Measurements from ENCODE around the gene ADAMTSL3. TPM values are rescaled to one million over a fixed set of nuclear protein-coding genes. Genes with fewer than 3 reads are reported as not detected.
"Not testable (repeated sequence)": the region's sequence is repeated elsewhere in the genome, so short reads cannot be mapped to it uniquely, and the experiment has no call there.

Gene ADAMTSL3
- total RNA-seq, 2 donors from 2014 or later, result 12.2 to 21.2 TPM

DNA sequence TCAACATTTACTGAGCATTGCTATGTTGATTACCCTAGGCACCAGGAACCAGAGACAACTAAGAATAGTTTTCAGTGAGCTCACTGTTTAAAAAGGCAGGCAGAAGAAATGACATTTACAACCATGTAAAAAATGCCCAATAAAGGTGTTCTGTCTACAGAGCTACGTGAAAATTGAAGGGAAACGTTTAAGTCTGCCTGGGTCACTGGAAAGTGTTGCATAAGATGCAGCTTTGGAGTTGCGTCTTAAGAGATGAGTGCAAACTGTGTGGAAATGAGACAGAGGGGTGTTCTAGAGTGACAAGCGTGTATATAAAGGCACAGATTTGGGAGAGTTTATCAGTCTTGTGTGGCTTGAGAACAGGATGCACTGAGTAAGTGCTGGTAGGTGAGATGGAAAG, 303.0 kb downstream of the ADAMTSL3 start:
- TF ChIP-seq, protein P1, sequence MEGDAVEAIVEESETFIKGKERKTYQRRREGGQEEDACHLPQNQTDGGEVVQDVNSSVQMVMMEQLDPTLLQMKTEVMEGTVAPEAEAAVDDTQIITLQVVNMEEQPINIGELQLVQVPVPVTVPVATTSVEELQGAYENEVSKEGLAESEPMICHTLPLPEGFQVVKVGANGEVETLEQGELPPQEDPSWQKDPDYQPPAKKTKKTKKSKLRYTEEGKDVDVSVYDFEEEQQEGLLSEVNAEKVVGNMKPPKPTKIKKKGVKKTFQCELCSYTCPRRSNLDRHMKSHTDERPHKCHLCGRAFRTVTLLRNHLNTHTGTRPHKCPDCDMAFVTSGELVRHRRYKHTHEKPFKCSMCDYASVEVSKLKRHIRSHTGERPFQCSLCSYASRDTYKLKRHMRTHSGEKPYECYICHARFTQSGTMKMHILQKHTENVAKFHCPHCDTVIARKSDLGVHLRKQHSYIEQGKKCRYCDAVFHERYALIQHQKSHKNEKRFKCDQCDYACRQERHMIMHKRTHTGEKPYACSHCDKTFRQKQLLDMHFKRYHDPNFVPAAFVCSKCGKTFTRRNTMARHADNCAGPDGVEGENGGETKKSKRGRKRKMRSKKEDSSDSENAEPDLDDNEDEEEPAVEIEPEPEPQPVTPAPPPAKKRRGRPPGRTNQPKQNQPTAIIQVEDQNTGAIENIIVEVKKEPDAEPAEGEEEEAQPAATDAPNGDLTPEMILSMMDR (IDR thresholded peaks at IDR 0.05), result no peak
- H3K27me3 ChIP-seq, result no peaks in the 10 kb centered on the region
- H3K36me3 ChIP-seq, result peaks cover 16% of the 10 kb centered on the region
- no peak for DNase-seq (ENCODE audit: low spot score)
- H3K27ac ChIP-seq, result no peak overlapping the region
- H3K9me3 ChIP-seq, result no peaks in the 10 kb centered on the region
- H3K4me3 ChIP-seq, result no peak overlapping the region
- H3K4me1 ChIP-seq, result no peaks in the 10 kb centered on the region

DNA sequence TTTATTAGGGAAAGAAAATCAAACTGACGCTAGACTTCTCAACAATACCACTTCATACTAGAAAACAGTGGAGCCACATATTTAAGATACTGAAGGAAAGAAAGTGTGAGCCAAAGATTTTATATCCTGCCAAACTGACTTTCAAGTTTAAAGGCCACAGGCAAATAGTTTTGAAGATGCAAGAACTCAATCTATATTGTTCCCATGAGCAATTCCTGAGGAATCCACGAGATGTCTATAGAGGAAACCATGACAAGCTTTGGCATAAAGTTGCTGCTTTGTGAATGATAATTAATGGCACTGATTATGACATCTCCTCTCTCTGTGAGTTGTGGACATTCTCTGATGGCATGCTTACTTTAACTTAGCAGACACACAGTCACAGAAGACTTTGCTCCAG, 305.6 kb downstream of the ADAMTSL3 start:
- Histone ChIP-seq H3K4me1 (no peaks in the 10 kb centered on the region), H3K27me3 (no peaks in the 10 kb centered on the region), H3K4me3 (no peak overlapping the region), H3K9me3 (no peaks in the 10 kb centered on the region), H3K36me3 (peaks cover 16% of the 10 kb centered on the region), H3K27ac (no peak overlapping the region)
- DNase-seq (ENCODE audit: low spot score), result no peak
- TF ChIP-seq, protein P1 (IDR thresholded peaks at IDR 0.05), result no peak

DNA sequence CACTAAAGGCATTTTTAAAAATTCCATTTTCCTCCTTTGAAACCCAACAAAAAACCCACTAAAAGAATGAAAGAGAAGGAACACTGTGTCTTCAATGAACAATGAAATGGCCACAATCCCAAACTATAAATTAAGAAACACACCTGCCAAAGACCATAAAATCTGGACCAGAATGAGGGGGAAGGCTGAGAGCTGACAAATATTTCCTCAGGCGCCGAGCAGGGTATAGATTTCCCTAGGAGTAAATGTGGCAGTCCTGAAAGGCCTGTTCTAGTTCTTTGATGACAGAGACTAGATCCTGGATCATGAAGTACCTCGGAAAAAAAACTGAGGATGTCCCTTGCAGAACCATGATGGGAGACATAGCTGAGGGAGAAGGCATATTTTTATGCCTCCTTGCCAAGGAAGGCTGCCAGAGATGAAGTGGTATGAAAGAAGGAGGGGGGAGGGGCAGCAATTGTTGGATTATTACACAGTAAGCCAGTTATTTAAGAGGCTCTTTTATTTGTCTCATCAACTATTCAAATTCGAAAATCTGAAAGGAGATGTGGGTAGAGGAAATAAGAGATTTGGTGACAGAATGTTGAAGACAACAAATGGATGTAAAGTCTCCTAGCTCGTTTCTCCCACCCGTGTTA, 306.4 kb downstream of the ADAMTSL3 start:
- TF ChIP-seq, protein P1 (IDR thresholded peaks at IDR 0.05), result no peak
- H3K9me3 ChIP-seq, result no peaks in the 10 kb centered on the region
- no peak overlapping the region for H3K4me3 ChIP-seq
- H3K27ac ChIP-seq, result no peak overlapping the region
- peaks cover 10% of the 10 kb centered on the region for H3K36me3 ChIP-seq
- H3K27me3 ChIP-seq, result no peaks in the 10 kb centered on the region
- no peaks in the 10 kb centered on the region for H3K4me1 ChIP-seq
- DNase-seq (ENCODE audit: low spot score), result no peak

DNA sequence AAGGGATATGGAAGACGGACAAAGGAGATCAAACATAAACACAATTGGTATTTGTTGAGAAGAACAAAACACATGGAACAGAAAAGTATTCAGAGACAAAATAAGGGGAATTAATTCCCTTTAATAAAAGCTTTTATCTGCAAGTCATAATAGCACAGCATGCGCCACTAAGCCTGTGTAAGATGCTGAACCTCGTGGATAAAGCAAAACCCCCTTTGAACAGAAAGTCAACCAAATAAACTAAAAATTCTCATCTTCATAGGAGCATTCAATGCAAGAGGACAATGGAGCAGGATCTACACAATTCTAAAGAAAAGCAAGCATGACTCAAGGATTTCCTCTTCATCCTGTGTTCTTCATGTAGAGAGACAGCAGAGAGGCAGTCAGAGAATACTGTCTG, 307.4 kb downstream of the ADAMTSL3 start:
- Histone ChIP-seq H3K27ac (no peak overlapping the region), H3K9me3 (no peaks in the 10 kb centered on the region), H3K36me3 (peaks cover 6% of the 10 kb centered on the region), H3K4me3 (no peak overlapping the region), H3K4me1 (no peaks in the 10 kb centered on the region), H3K27me3 (no peaks in the 10 kb centered on the region)
- DNase-seq (ENCODE audit: low spot score), result no peak
- TF ChIP-seq, protein P1 (IDR thresholded peaks at IDR 0.05), result no peak

DNA sequence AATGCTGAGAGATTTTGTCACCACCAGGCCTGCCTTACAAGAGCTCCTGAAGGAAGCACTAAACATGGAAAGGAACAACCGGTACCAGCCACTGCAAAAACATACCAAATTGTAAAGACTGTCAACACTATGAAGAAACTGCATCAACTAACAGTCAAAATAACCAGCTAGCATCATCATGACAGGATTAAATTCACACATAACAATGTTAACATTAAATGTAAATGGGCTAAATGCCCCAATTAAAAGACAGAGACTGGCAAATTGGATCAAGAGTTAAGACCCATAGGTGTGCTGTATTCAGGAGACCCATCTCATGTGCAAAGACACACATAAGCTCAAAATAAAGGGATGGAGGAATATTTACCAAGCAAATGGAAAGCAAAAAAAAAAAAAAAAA, 311.0 kb downstream of the ADAMTSL3 start:
- H3K4me1 ChIP-seq; H3K27ac ChIP-seq; H3K4me3 ChIP-seq; H3K27me3 ChIP-seq; H3K36me3 ChIP-seq; DNase-seq (ENCODE audit: low spot score): not testable (repeated sequence)
- peaks cover 0 to 20% of the 10 kb centered on the region in 2 donors for H3K9me3 ChIP-seq

DNA sequence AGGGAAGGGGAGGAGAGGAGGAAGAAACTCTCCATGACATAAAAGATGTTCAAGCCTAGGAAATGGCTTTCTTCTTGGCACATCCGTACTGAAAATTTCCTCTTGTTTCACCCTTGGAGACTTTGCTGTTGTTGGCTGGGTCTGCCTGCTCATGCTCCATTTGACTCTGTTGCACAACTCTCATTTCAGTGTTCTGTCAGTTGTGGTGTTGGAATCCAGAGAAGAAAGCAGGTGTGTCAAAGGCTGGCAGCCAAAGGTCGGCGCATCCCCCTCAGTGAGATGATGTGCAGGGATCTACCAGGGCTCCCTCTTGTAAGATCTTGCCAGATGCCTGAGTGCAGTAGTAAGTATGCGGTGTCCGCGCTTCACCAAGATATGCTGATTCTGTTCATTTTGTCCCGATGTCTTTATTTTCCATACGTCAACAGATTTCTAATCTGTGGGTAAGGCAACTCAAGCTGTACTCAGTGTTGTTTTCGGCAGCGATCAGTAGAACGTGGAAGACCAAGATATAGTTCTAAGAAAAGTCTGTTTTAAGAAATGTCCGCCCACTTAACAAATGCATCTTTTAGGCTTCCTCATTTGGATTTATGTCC, 316.5 kb downstream of the ADAMTSL3 start:
- peaks cover 0 to 20% of the 10 kb centered on the region in 2 donors for H3K9me3 ChIP-seq
- DNase-seq (ENCODE audit: low spot score), result no peak
- no peaks in the 10 kb centered on the region for H3K27me3 ChIP-seq
- no peaks in the 10 kb centered on the region for H3K4me1 ChIP-seq
- no peaks in the 10 kb centered on the region for H3K36me3 ChIP-seq
- H3K4me3 ChIP-seq, result no peak overlapping the region
- H3K27ac ChIP-seq, result no peak overlapping the region
- TF ChIP-seq, protein P1 (IDR thresholded peaks at IDR 0.05), result no peak

All from right atrium auricular region (tissue), 2 donors.